ENCODE measurements around the gene TFAP2B.

Gene TFAP2B

GRCh38 chr6:50825375-50826036 lies 6.8 kb downstream of the TFAP2B start:
- no peak for FAIRE-seq

- no peak for FAIRE-seq
These were observed 7.5 kb downstream of the TFAP2B start for GRCh38 chr6:50826037-50826761.

GRCh38 chr6:50826803-50827202 lies 8.1 kb downstream of the TFAP2B start:
- FAIRE-seq, result no peak

GRCh38 chr6:50829049-50829448 lies 10.4 kb downstream of the TFAP2B start:
- FAIRE-seq, result no peak

GRCh38 chr6:50829898-50830444 lies 11.3 kb downstream of the TFAP2B start:
- FAIRE-seq, result no peak

GRCh38 chr6:50831186-50831585 lies 12.5 kb downstream of the TFAP2B start:
- FAIRE-seq, result no peak

- no peak for FAIRE-seq
These were observed 14.2 kb downstream of the TFAP2B start for GRCh38 chr6:50832912-50833311.

- FAIRE-seq, result no peak
These were observed 16.3 kb downstream of the TFAP2B start for GRCh38 chr6:50834929-50835410.

GRCh38 chr6:50836231-50836630 lies 17.6 kb downstream of the TFAP2B start:
- FAIRE-seq, result no peak

GRCh38 chr6:50837589-50838445 lies 19.1 kb downstream of the TFAP2B start:
- FAIRE-seq, result no peak

GRCh38 chr6:50840112-50840810 lies 21.6 kb downstream of the TFAP2B start:
- FAIRE-seq, result no peak

- FAIRE-seq, result no peak
These were observed 22.1 kb downstream of the TFAP2B start for GRCh38 chr6:50840811-50841192.

GRCh38 chr6:50842446-50842845 lies 23.8 kb downstream of the TFAP2B start:
- no peak for FAIRE-seq

GRCh38 chr6:50842861-50843384 lies 24.3 kb downstream of the TFAP2B start:
- FAIRE-seq, result no peak

- no peak for FAIRE-seq
These were observed 25.2 kb downstream of the TFAP2B start for GRCh38 chr6:50843842-50844241.

- no peak for FAIRE-seq
These were observed 26.9 kb downstream of the TFAP2B start for GRCh38 chr6:50845499-50846143.

GRCh38 chr6:50846144-50846851 lies 27.6 kb downstream of the TFAP2B start:
- no peak for FAIRE-seq

- no peak for FAIRE-seq
These were observed 28.1 kb downstream of the TFAP2B start for GRCh38 chr6:50846852-50847155.

- FAIRE-seq, result no peak
These were observed 29.4 kb downstream of the TFAP2B start for GRCh38 chr6:50847890-50848594.

GRCh38 chr6:50848989-50849795 lies 30.5 kb downstream of the TFAP2B start:
- no peak for FAIRE-seq

Data from colon (tissue), 2 donors.